HCEC 1CT (cell line): ENCODE measurements around the gene WDPCP.
"Not testable (repeated sequence)": the region's sequence is repeated elsewhere in the genome, so short reads cannot be mapped to it uniquely, and the experiment has no call there.

Source experiments
- DNase-seq: peaks from one replicate; pipeline ENCODE4 v3.0.0-alpha.2; 2017

The WDPCP gene

DNA sequence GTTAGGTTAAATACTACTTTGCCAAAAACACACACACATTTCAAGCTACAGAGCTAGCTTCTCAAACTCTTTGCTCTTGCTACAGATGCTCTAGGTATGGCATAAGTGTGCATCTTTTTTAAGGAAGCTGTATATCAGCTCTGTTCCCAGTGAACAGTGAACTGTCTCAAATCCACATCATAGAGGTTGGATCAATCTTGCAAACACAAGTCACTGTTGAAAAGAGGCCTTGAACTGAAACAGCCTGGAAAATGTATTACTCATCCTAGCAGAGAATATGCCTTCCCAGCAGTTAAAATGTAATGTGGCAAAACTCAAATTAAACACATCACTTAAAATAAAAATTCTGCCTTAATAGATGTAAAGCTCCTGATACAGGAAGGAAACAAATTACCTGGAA lies 151.8 kb downstream of the WDPCP start:
- no peak for DNase-seq

DNA sequence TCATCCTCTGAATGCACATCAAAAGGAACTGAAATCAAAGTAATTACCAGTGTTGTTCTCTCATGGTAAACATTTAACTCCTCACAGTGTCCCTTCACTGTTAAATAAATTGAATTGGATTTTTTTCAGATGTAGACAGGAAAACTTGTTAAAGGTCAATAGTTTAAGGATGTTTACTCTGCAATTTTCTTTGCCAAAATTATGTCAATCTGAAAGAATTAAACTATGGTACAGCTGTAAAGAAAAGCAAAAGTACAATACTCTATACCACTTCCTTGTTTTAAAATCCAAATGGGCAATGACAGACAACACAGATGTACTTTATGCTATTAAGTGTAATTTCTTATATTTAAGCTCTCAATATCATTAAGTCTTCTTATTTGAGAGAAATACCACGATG lies 153.2 kb downstream of the WDPCP start:
- no peak for DNase-seq

GRCh38 chr2:63434024-63435001 lies 154.0 kb downstream of the WDPCP start:
- DNase-seq, result no peak

DNA sequence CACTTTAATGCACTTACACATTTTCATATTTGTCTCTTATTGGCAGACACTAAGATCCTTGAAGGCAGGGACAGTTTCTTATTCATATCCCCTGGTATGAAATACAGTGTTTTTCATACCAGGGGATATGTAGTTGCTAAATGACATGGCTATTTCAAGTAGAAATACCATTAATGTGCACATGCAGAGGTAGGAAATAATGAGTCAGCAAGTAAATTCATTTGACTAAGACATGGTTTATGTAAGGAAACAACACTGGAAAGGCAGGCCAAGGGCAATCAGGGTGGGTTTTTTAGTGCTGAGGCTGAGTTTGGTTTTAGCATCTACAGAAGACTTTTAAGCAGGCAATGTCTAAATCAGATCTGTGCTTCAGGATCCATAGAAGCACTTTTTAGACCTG lies 155.9 kb downstream of the WDPCP start:
- DNase-seq, result peak; percentile 45

DNA sequence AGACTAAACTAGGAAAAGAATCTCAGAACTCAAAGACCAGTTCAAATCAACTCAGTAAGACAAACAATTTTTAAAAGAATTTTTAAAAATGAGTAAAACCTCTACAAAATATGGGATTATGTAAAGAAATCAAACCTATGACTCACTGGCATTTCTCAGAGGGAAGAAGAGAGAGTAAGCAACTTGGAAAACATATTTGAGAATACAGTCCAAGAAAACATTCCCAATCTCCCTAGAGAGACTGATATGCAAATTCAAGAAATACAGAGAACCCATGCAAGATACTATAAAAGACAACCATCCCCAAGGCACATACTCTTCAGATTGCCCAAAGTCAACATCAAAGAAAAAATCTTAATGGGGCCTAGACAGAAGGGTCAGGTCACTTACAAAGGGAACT lies 162.7 kb downstream of the WDPCP start:
- DNase-seq, result no peak

- no peak for DNase-seq
Measured at GRCh38 chr2:63425079-63425416, 163.2 kb downstream of the WDPCP start.

- DNase-seq, result peak; percentile 57
Measured at GRCh38 chr2:63424329-63425078, 163.8 kb downstream of the WDPCP start.

DNA sequence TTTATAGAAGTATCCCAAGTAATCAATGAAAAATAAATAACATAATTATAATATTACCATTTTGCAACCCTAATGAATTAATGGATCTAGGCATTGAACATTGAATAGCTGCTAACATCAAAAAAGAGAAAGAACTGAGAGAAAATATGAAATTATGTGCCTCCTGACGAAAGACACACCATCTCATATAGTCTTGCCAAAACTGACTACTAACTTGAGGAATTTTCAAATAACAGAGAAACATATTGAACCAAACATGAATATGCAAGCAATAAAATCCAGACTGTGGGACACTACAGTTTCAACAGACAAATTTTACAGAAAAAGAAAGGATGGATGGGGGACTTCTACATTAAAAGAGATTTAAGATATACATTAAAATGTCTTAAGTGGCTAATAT lies 165.7 kb downstream of the WDPCP start:
- no peak for DNase-seq

GRCh38 chr2:63408530-63408929 lies 179.7 kb downstream of the WDPCP start:
- no peak for DNase-seq

DNA sequence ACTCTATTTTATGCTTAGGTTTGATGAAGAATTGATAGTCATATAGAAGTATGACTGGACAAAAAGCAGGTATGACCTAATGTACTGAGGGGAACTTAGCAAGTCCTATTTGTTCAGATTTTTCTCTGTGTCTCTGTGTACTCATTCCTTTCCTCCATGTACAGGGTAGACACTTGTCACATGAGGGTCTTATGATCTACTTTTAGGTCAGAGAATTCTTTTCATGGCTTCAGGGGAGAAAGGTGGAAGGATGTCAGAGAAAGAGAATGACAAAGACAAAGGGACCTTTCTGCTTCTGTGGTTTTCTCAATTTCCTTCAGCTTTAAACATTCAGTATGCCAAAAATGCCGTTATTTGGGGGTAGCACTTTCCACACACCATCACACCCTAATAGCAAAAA lies 181.6 kb downstream of the WDPCP start:
- DNase-seq, result no peak

GRCh38 chr2:63403820-63404219 lies 184.5 kb downstream of the WDPCP start:
- no peak for DNase-seq

GRCh38 chr2:63402889-63403288 lies 185.4 kb downstream of the WDPCP start:
- DNase-seq, result not testable (repeated sequence)

GRCh38 chr2:63399156-63399555 lies 189.1 kb downstream of the WDPCP start:
- DNase-seq, result no peak

- DNase-seq, result no peak
Measured at GRCh38 chr2:63379451-63379850, 208.8 kb downstream of the WDPCP start.

GRCh38 chr2:63378589-63378988 lies 209.7 kb downstream of the WDPCP start:
- no peak for DNase-seq

DNA sequence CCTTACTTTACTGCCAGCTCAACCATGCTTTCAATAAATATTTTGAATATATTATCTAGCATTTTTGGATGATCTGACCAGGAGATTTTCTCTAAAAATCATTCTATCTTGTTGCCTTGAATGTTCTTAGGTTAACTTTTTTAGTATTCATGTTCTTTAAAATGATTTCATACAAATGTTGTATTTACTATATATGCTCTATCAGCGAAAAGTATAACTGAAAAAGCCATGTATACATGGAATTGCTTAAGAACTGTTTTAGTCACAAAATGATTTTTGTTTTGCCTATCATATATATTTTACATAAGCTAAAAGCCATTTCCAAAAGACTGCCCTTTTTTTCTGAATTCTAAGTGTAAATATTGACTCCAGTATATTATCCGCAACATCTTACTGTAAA lies 213.9 kb downstream of the WDPCP start:
- no peak for DNase-seq

- DNase-seq, result no peak
Measured at GRCh38 chr2:63372549-63372948, 215.7 kb downstream of the WDPCP start.

DNA sequence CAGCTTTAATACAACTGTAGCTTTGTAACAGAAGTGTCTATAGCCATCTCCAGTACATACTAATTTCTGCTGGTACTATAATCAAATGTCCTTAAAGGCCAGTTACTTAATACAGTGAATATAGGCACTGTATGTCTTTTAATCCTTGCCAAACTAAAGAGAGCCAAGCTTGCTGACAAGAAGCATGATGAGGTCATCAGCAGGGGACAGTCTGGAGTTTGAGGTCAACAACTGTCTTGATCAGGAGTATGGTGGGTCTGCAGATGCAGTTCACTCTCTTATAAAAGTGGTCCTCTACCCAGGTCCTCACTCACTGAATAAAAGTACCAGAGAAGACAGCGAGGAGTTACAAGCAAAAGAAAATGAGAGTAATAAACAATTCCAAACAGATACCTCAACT lies 219.1 kb downstream of the WDPCP start:
- DNase-seq, result no peak

- DNase-seq, result no peak
Measured at GRCh38 chr2:63364866-63365265, 223.4 kb downstream of the WDPCP start.

- DNase-seq, result not testable (repeated sequence)
Measured at GRCh38 chr2:63357722-63358121, 230.6 kb downstream of the WDPCP start.

- DNase-seq, result no peak
Measured at GRCh38 chr2:63347361-63347760, 240.9 kb downstream of the WDPCP start.

DNA sequence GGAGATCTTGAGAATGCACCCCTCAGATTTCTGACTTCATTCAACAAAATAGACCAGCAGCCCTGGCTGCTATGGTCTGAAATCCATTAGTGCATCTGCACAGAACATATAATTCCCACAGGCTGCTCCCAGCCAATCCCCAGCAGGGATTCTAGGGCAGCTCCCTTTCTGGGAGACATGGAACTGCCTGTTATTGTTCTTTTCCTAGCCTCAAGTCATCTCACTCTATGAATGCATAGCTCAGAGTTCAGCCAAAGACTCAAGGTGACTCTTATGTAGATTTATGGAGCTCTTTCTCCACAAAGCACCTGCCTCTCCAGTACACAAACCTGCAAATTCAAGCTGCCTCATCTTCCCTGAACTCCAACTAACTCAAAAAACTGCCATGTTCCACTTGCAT lies 241.9 kb downstream of the WDPCP start:
- DNase-seq, result no peak

GRCh38 chr2:63345285-63345633 lies 243.0 kb downstream of the WDPCP start:
- no peak for DNase-seq

- DNase-seq, result no peak
Measured at GRCh38 chr2:63344575-63345284, 243.5 kb downstream of the WDPCP start.
